Immature natural killer cell (primary cell): ENCODE results near the gene RNU1-4. TPM values are rescaled to one million over a fixed set of nuclear protein-coding genes. Genes with fewer than 3 reads are reported as not detected.
"Not testable (repeated sequence)": the region's sequence is repeated elsewhere in the genome, so short reads cannot be mapped to it uniquely, and the experiment has no call there.

Source experiments
- DNase-seq, 3 donors: peaks; one replicate each; pipeline ENCODE4 v3.0.0; 2022; ENCODE audit warnings: mixed read lengths in 1 of 3
- H3K27ac Mint-ChIP-seq, 6 donors: one replicate each; pipeline ENCODE4 v1.8.0; 2020; ENCODE audit warnings: mixed read lengths in 6 of 6, mild to moderate bottlenecking in 5 of 6, inconsistent platforms in 4 of 6, moderate library complexity in 3 of 6
- H3K27me3 Mint-ChIP-seq, 3 donors: one replicate each; pipeline ENCODE4 v1.8.0; 2020 to 2021; ENCODE audit warnings: low read depth in 3 of 3, mild to moderate bottlenecking in 3 of 3, mixed read lengths in 3 of 3, moderate library complexity in 3 of 3, inconsistent platforms in 1 of 3
- H3K36me3 Mint-ChIP-seq, 3 donors: one replicate each; pipeline ENCODE4 v1.8.0; 2020; ENCODE audit warnings: mixed read lengths in 3 of 3, inconsistent platforms in 2 of 3, mild to moderate bottlenecking in 2 of 3
- H3K4me1 Mint-ChIP-seq, 2 donors: one replicate each; pipeline ENCODE4 v1.8.0; 2020; ENCODE audit warnings: inconsistent platforms in 2 of 2, mild to moderate bottlenecking in 2 of 2, mixed read lengths in 2 of 2, moderate library complexity in 1 of 2
- H3K4me3 Mint-ChIP-seq, 5 donors: one replicate each; pipeline ENCODE4 v1.8.0; 2020; ENCODE audit warnings: mild to moderate bottlenecking in 5 of 5, mixed read lengths in 5 of 5, inconsistent platforms in 3 of 5, moderate library complexity in 3 of 5
- H3K9me3 Mint-ChIP-seq, 6 donors: one replicate each; pipeline ENCODE4 v1.8.0; 2020; ENCODE audit warnings: mild to moderate bottlenecking in 6 of 6, mixed read lengths in 6 of 6, inconsistent platforms in 4 of 6, moderate library complexity in 3 of 6
- polyA plus RNA-seq, 3 donors: library from polyadenylated mRNA; unstranded; fragments of 300-500 nt; fragmentation: Illumina TruSeq; gene quantifications; one replicate each; pipeline ENCODE4 v1.2.3, GENCODE V29; 2021

RNU1-4 gene
- polyA plus RNA-seq, 3 donors from 2014 or later = 28.1 TPM; not detected in 2

DNA sequence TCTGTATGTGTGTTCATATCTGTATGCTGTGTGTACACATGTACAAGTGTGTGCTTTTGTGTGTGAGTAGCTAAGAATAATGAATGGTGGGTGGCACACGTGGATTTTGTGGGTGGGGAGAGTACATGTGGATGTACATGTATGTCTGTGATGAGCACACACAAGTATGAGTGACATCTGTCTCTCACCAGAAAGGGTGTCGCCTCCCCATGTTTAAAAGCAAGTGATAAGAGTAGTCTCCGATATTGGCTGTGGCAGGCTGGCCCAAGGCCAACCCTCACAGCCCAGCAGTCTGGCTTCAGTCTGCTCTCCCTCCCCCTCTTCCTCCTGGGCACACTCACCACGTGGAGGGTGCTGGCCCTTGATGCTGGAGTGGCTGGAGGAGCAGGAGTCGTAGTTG, 36.7 kb upstream of the RNU1-4 start:
- H3K9me3 Mint-ChIP-seq, H3K4me1 Mint-ChIP-seq, H3K4me3 Mint-ChIP-seq, H3K27ac Mint-ChIP-seq, H3K27me3 Mint-ChIP-seq, H3K36me3 Mint-ChIP-seq, DNase-seq: not testable (repeated sequence)

DNA sequence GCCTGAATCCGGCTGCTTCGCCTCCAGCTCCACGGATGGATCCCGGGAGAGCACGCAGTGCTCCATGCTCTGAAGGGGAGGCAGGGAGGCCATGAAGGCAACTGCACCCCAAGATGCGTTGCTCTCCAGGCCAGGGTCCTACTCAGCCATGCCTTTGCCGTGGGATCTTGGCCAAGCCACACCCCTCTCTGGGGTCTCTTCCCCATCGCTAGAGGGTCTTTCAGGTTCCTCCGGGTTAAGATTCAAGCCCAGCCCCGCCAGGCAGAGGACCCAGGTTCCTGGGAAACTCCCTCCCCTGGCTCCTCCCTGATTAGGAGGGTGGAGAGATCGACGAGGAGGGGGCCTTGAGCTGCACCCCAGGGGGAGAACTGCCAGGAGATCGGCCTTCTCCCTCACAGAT, 36.2 kb upstream of the RNU1-4 start:
- H3K36me3 Mint-ChIP-seq, H3K27ac Mint-ChIP-seq, H3K4me1 Mint-ChIP-seq, H3K27me3 Mint-ChIP-seq, H3K9me3 Mint-ChIP-seq, DNase-seq, H3K4me3 Mint-ChIP-seq: not testable (repeated sequence)

- not testable (repeated sequence) for H3K27me3 Mint-ChIP-seq, H3K4me1 Mint-ChIP-seq, H3K27ac Mint-ChIP-seq, DNase-seq, H3K36me3 Mint-ChIP-seq, H3K9me3 Mint-ChIP-seq, H3K4me3 Mint-ChIP-seq
Measured at GRCh38 chr1:16704502-16705100, 35.7 kb upstream of the RNU1-4 start.

GRCh38 chr1:16706302-16706701, 34.0 kb upstream of the RNU1-4 start:
- not testable (repeated sequence) for H3K27ac Mint-ChIP-seq, H3K36me3 Mint-ChIP-seq, H3K4me3 Mint-ChIP-seq, H3K27me3 Mint-ChIP-seq, H3K9me3 Mint-ChIP-seq, DNase-seq, H3K4me1 Mint-ChIP-seq

- H3K9me3 Mint-ChIP-seq, H3K27me3 Mint-ChIP-seq, H3K27ac Mint-ChIP-seq, H3K4me1 Mint-ChIP-seq, H3K36me3 Mint-ChIP-seq, DNase-seq: not testable (repeated sequence)
- H3K4me3 Mint-ChIP-seq = peak overlapping the region in 2 of 5 donors; percentile 30 to 39
Measured at GRCh38 chr1:16707130-16708093, 32.9 kb upstream of the RNU1-4 start.

DNA sequence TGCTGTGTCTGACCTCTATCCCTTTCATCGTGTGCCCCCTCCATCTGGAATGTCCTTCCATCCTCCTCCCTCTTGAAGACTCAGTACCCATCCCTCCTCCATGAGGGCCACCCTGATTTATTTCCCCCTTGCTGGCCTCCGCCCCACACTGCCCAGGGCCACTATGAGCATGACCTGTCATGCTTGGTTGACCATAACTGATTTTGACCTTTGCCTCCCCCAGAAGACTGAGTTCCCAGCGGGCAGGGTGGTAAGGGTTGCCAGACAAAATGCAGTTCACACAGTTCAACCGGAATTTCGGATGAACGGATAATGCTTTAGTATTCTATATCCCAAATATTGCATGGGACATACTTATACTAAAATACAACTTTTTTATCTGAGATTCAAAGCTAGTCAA, 31.6 kb upstream of the RNU1-4 start:
- H3K27me3 Mint-ChIP-seq, H3K36me3 Mint-ChIP-seq, H3K4me1 Mint-ChIP-seq, DNase-seq, H3K9me3 Mint-ChIP-seq, H3K27ac Mint-ChIP-seq, H3K4me3 Mint-ChIP-seq: not testable (repeated sequence)

- H3K9me3 Mint-ChIP-seq, H3K36me3 Mint-ChIP-seq, H3K27ac Mint-ChIP-seq, H3K27me3 Mint-ChIP-seq, H3K4me1 Mint-ChIP-seq: not testable (repeated sequence)
- DNase-seq = peak in 2 of 3 donors; percentile 16 to 56
- peak overlapping the region in 2 of 5 donors; percentile 21 to 29 for H3K4me3 Mint-ChIP-seq
Measured at GRCh38 chr1:16709659-16710087, 30.6 kb upstream of the RNU1-4 start.

- not testable (repeated sequence) for H3K27me3 Mint-ChIP-seq, H3K4me1 Mint-ChIP-seq, H3K27ac Mint-ChIP-seq, H3K4me3 Mint-ChIP-seq, H3K9me3 Mint-ChIP-seq, H3K36me3 Mint-ChIP-seq, DNase-seq
Measured at GRCh38 chr1:16710618-16711017, 29.7 kb upstream of the RNU1-4 start.

GRCh38 chr1:16712131-16712530, 28.2 kb upstream of the RNU1-4 start:
- H3K9me3 Mint-ChIP-seq, H3K27ac Mint-ChIP-seq, H3K4me1 Mint-ChIP-seq, H3K36me3 Mint-ChIP-seq, DNase-seq, H3K4me3 Mint-ChIP-seq, H3K27me3 Mint-ChIP-seq: not testable (repeated sequence)

DNA sequence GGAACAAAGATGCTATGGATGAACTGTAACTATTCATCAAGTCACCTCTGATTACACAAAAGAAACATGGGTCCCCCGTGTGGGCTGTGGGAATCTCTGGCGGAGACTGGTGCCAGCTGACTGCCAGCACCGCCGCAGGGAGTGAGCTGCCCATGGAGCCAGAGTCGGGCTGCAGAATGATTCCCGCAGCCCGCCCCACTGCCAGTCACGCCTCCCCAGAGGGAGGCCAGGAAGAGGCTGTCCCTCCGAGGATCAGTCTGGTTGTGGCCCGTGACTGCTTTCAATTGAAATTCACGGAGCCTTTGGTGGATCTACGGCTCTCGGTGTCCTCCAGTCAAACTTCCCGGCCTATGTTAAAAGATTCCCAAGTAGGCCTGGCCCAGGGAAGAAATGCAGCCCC, 27.7 kb upstream of the RNU1-4 start:
- not testable (repeated sequence) for H3K4me3 Mint-ChIP-seq, H3K27me3 Mint-ChIP-seq, H3K9me3 Mint-ChIP-seq, H3K27ac Mint-ChIP-seq, DNase-seq, H3K4me1 Mint-ChIP-seq, H3K36me3 Mint-ChIP-seq

DNA sequence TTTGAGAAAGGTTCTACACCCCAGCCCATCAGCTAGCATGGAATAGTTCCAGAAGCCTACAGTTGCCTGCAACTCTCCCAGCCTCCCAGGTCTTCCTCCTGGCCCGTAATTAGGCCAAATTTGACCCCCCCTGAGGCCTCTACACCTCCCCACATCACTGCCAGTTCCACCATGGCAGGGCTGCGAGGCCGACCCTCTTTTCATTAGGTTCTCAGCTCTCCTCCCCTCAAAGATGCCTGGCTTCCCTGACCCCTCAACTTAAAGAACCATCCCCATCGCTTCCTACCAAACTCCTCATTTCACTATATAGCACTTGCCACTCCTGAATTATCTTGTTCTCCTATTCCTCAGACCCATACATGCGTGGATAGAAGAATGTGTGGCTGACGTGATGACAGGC, 27.3 kb upstream of the RNU1-4 start:
- H3K9me3 Mint-ChIP-seq, H3K36me3 Mint-ChIP-seq, DNase-seq, H3K27ac Mint-ChIP-seq, H3K27me3 Mint-ChIP-seq, H3K4me3 Mint-ChIP-seq, H3K4me1 Mint-ChIP-seq: not testable (repeated sequence)

DNA sequence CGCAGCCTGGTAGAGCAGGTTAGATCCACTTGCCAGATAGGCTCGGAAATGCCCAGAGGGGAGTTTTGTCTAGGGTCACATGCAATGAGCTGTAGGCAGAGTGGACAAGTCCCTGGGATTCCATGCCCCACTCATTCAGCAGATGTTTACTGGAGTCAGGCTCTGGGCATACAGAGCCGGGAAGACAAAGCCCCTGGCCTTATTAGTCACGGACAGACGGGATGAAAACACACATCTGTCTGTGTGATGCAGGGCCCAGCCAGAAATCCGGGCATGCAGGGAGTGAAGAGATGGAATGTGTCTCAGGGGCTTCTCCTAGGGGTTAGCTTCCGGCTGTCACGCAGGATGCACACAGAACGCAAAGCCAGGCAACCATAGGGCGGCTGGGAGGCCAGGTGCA, 26.8 kb upstream of the RNU1-4 start:
- not testable (repeated sequence) for H3K27me3 Mint-ChIP-seq, H3K9me3 Mint-ChIP-seq, H3K4me1 Mint-ChIP-seq, H3K4me3 Mint-ChIP-seq, H3K27ac Mint-ChIP-seq, DNase-seq, H3K36me3 Mint-ChIP-seq

DNA sequence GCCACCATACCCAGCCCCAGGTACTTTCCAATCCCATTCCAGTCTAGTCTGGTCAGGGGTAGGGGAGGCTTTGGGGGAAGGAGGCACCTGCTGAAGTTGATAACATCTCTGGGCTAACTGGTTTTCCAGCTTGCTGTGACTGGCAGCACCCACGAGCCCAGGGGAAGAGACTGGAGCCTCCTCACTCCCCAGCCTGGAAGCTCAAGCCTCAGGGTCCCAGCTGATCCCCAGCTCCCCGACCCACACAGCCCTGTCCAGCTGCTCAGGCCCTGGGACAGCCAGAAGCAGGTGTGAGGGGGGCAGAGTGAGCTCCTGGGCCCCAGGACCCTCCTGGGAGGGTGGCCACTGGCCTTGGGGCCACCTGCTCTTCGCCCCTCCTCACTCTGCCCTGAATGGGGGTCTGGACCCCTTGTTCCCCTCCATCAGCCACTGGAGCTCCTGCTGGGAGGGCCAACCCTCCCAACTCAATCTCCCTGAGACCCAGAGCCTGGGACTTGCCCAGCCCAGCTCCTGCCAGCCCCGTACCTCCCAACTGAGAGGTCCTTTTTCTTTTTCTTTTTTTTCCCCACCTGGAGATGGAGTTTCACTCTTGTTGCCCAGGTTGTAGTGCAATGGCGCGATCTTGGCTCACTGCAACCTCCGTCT, 23.5 kb upstream of the RNU1-4 start:
- Mint-ChIP-seq H3K4me1 (no peaks in the 10 kb centered on the region), H3K9me3 (no peaks in the 10 kb centered on the region), H3K4me3 (no peak overlapping the region), H3K36me3 (no peaks in the 10 kb centered on the region), H3K27me3 (peaks cover 5% of the 10 kb centered on the region in 3 donors), H3K27ac (no peak overlapping the region)
- DNase-seq = no peak

DNA sequence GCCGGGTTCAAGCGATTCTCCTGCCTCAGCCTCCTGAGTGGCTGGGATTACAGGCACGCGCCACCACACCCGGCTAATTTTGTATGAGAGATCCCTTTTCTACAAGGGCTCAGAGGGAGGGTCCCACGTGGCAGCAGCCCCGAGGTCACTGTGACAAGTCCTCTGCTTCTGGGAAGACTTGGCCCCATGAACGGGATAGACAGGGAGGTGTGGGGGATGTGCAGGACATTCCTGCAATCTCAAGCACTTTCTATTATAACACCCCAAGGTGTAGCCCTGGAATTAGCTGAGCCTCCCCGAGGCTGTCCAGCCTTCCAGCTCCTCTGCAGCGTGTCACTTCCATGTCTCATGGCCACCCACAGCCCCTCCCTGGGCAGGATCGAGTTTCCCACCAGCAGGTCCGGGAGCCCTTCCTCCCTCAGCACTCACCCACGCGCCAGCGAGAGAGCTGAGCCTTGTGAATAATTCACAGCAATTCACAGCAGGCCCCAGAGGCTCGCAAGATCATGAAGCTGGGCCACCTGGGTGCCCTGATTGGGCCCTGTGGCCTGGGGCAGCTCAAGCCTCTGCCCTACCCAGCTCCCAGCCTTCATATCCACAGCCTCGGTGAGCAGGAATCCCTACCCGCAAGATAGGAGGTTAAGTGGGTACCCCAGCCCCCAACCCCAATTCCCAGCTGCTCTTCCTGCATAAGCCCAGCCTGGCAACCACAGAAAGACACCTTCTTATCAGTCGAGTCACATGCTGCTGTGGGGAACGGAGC, 22.8 kb upstream of the RNU1-4 start:
- no peak overlapping the region for H3K27ac Mint-ChIP-seq
- no peak overlapping the region for H3K4me3 Mint-ChIP-seq
- no peaks in the 10 kb centered on the region for H3K9me3 Mint-ChIP-seq
- H3K36me3 Mint-ChIP-seq = no peaks in the 10 kb centered on the region
- peaks cover 5 to 9% (median 5%) of the 10 kb centered on the region in 3 donors for H3K27me3 Mint-ChIP-seq
- no peaks in the 10 kb centered on the region for H3K4me1 Mint-ChIP-seq
- no peak for DNase-seq
